Kidney (tissue), 14 donors: ENCODE measurements around the gene IMPG1. TPM values are rescaled to one million over a fixed set of nuclear protein-coding genes. Genes with fewer than 3 reads are reported as not detected.

Source experiments
- DNase-seq, 5 donors: peaks; one replicate each; pipeline ENCODE4 v3.0.0-alpha.2; 2013 to 2020
- FAIRE-seq: peaks from 2 replicates; lab custom pipeline; 2012; peaks lifted over from hg19 to GRCh38; lab: Jason Lieb, UNC
- H3K27ac ChIP-seq, 2 donors: one replicate each; pipeline ENCODE4 v1.7.0; 2013; ENCODE audit warnings: low read depth in 2 of 2, low read length in 2 of 2, inconsistent platforms in 1 of 2
- H3K27me3 ChIP-seq: one replicate; pipeline ENCODE4 v1.7.1; 2013; ENCODE audit warnings: low read length, inconsistent platforms; ENCODE audit not compliant: control insufficient read depth, insufficient read depth
- H3K36me3 ChIP-seq, 3 donors: one replicate each; pipeline versions ENCODE4 v1.7.0 to v1.7.1; 2013; ENCODE audit warnings: low read length in 3 of 3, control low read depth in 1 of 3, inconsistent platforms in 1 of 3; ENCODE audit not compliant: insufficient read depth in 3 of 3, control insufficient read depth in 2 of 3
- H3K4me1 ChIP-seq, 3 donors: one replicate each; pipeline versions ENCODE4 v1.7.0 to v1.7.1; 2013; ENCODE audit warnings: low read length in 3 of 3, inconsistent platforms in 1 of 3, low read depth in 1 of 3; ENCODE audit not compliant: control insufficient read depth in 2 of 3, insufficient read depth in 2 of 3
- H3K4me3 ChIP-seq, 3 donors: one replicate each; pipeline versions ENCODE4 v1.7.0 to v1.8.1; 2013; ENCODE audit warnings: low read length in 3 of 3, control low read depth in 1 of 3, inconsistent platforms in 1 of 3
- H3K9ac ChIP-seq, 3 donors: one replicate each; pipeline versions ENCODE4 v1.7.0 to v1.7.1; 2013; ENCODE audit warnings: low read length in 3 of 3, control low read depth in 1 of 3, inconsistent platforms in 1 of 3
- H3K9me3 ChIP-seq, 3 donors: one replicate each; pipeline versions ENCODE4 v1.7.0 to v1.7.1; 2013; ENCODE audit warnings: low read length in 3 of 3, control low read depth in 1 of 3, inconsistent platforms in 1 of 3; ENCODE audit not compliant: control insufficient read depth in 2 of 3, insufficient read depth in 1 of 3
- CTCF ChIP-seq: IDR thresholded peaks from 3 replicates; pipeline ENCODE4 v1.5.1; 2012; ENCODE audit warnings: mild to moderate bottlenecking, moderate library complexity, borderline replicate concordance; ENCODE audit not compliant: insufficient read depth; ENCODE audit errors: extremely low read depth
- intact Hi-C: fragments of 100-400 bp; cut with DNase I; formaldehyde crosslinking; loops from one replicate; pipeline ENCODE4 v1.11.1; 2022
- polyA plus RNA-seq: library from polyadenylated mRNA; stranded (reverse); fragments of 350-450 nt; fragmentation: Illumina TruSeq; extraction: RNeasy Lipid Tissue Mini Kit (QIAGEN cat#74804); gene quantifications from one replicate; pipeline ENCODE4 v1.2.3, GENCODE V29; 2014; ENCODE audit warnings: low read depth, low replicate concordance; ENCODE audit not compliant: insufficient read depth
- total RNA-seq: library from RNA; stranded (reverse); fragmentation: NEBNext Ultra II Directional; extraction: Animal tissue kit (Norgen Biotek cat#: 25700); gene quantifications from one replicate; pipeline ENCODE4 v1.2.1, GENCODE V29; 2021
- donor health status: control.
- donor health status: control.
- donor health status: control.
- donor health status: control.
- donor health status: control.
- donor health status: DM: yes; HTN: yes; CAD: no.
- donor health status: Normal renal cell carcinoma (clear cell type).

Gene IMPG1
- total and polyA plus RNA-seq, 2 donors from 2014 or later, result 0.69 TPM; not detected in 1

GRCh38 chr6:75892384-75892783, 180.1 kb downstream of the IMPG1 start:
- H3K4me3 ChIP-seq, result no peak overlapping the region
- no peak for DNase-seq
- peaks cover 0 to 22% (median 2%) of the 10 kb centered on the region in 3 donors for H3K36me3 ChIP-seq
- H3K9ac ChIP-seq, result no peak overlapping the region
- no peak for TF ChIP-seq CTCF
- intact Hi-C loops, result no loop called here
- no peaks in the 10 kb centered on the region for H3K27me3 ChIP-seq
- no peak overlapping the region for H3K27ac ChIP-seq
- H3K9me3 ChIP-seq, result no peaks in the 10 kb centered on the region
- no peak for FAIRE-seq
- no peaks in the 10 kb centered on the region for H3K4me1 ChIP-seq

DNA sequence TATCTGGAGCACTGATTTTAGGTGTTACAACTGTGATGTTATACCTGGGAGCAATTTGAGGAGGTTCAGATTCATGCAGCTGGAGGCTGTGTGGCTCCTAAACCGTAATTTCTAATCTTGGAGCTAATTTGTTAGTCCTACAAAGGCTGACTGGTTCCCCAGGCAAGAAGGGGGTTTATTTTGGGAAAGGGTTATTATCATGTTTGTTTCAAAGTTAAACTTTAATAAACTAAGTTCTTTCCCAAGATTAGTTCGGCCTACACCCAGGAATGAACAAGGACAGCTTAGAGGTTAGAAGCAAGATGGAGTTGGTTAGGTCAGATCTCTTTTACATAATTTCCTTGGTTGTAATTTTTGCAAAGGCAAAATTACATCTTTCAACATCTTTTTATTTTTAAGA, 187.6 kb downstream of the IMPG1 start:
- DNase-seq, result no peak
- H3K4me3 ChIP-seq, result no peak overlapping the region
- peaks cover 0 to 5% (median 1%) of the 10 kb centered on the region in 3 donors for H3K36me3 ChIP-seq
- intact Hi-C loops, result no loop called here
- H3K9me3 ChIP-seq, result no peaks in the 10 kb centered on the region
- no peak for FAIRE-seq
- no peaks in the 10 kb centered on the region for H3K4me1 ChIP-seq
- no peak for TF ChIP-seq CTCF
- no peaks in the 10 kb centered on the region for H3K27me3 ChIP-seq
- H3K9ac ChIP-seq, result no peak overlapping the region
- H3K27ac ChIP-seq, result no peak overlapping the region

- no peak overlapping the region for H3K4me3 ChIP-seq
- no peak for TF ChIP-seq CTCF
- H3K9me3 ChIP-seq, result no peaks in the 10 kb centered on the region
- intact Hi-C loops, result no loop called here
- H3K4me1 ChIP-seq, result no peaks in the 10 kb centered on the region
- no peak overlapping the region for H3K9ac ChIP-seq
- DNase-seq, result no peak
- no peak overlapping the region for H3K27ac ChIP-seq
- no peaks in the 10 kb centered on the region for H3K27me3 ChIP-seq
- FAIRE-seq, result no peak
- peaks cover 0 to 5% (median 4%) of the 10 kb centered on the region in 3 donors for H3K36me3 ChIP-seq
These were observed 189.7 kb downstream of the IMPG1 start for GRCh38 chr6:75882734-75883133.

DNA sequence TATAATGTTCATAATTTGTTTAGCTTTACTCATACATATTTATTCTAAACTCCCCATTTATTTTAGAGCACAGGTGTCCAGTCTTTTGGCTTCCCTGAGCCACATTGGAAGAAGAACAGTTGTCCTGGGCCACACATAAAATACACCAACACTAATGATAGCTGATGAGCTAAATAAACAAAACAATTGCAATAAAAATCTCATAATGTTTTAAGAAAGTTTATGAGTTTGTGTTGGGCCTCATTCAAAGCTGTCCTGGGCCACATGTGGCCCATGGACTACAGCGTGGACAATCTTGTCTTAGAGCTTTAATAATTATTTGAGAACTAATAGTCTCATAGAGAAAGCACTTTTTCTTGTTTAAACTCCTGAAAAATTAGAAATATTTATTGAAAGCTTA, 192.2 kb downstream of the IMPG1 start:
- H3K9me3 ChIP-seq, result no peaks in the 10 kb centered on the region

More for the DNA sequence above, 192.2 kb downstream of the IMPG1 start:
- H3K27ac ChIP-seq, result no peak overlapping the region
- intact Hi-C loops, result no loop called here
- TF ChIP-seq CTCF, result no peak
- DNase-seq (no peak), FAIRE-seq (no peak)
- no peak overlapping the region for H3K4me3 ChIP-seq
- H3K9ac ChIP-seq, result no peak overlapping the region
- H3K27me3 ChIP-seq, result no peaks in the 10 kb centered on the region
- peaks cover 3 to 8% (median 5%) of the 10 kb centered on the region in 3 donors for H3K36me3 ChIP-seq
- no peaks in the 10 kb centered on the region for H3K4me1 ChIP-seq
